A549 (cell line): ENCODE measurements around the gene RNF145. TPM values are rescaled to one million over a fixed set of nuclear protein-coding genes. Genes with fewer than 3 reads are reported as not detected.
A peak's percentile ranks its signal among the peaks of the same experiment; 100 is the strongest.

Source experiments
- ATAC-seq, 2 experiments: fragments of 200-7000 bp in 1 of 2; fragments of >200 bp in 1 of 2; cut with Nextera tagmentation in 1 of 2; cut with Tn5 transposase in 1 of 2; 3 replicates each; pipeline versions ENCODE4 v1.8.0 to v1.9.1; 2018 to 2020; ENCODE audit warnings: mild to moderate bottlenecking in 1 of 2, moderate library complexity in 1 of 2
- CTCF ChIA-PET: fragments of 300-600 bp; sonication (Branson Sonifier 250); formaldehyde crosslinking; extraction: SDS; loops from one replicate; lab custom pipeline; 2021; ENCODE audit warnings: antibody characterized with exemption, inconsistent platforms; lab: Yijun Ruan, JAX
- POLR2A ChIA-PET: fragments of 350-600 bp; formaldehyde crosslinking; extraction: SDS; loops from one replicate; lab custom pipeline; 2021; ENCODE audit warnings: antibody characterized with exemption, inconsistent platforms; lab: Yijun Ruan, JAX
- DNase-seq, 2 experiments: peaks; one replicate each; pipeline versions ENCODE4 v3.0.0 to v3.0.0-alpha.2; 2011 to 2016; ENCODE audit warnings: low read depth in 1 of 2, low spot score in 1 of 2
- FAIRE-seq: peaks from 2 replicates; lab custom pipeline; 2011; peaks lifted over from hg19 to GRCh38; lab: Jason Lieb, UNC
- H3K27ac ChIP-seq, 2 experiments: fragments of >200 bp; sonication (Bioruptor Twin); formaldehyde crosslinking; 3 replicates each; pipeline ENCODE4 v1.5.1; 2016 to 2017
- H3K4me1 ChIP-seq: fragments of >200 bp; sonication (Bioruptor Twin); formaldehyde crosslinking; 3 replicates; pipeline ENCODE4 v1.6.1; 2016
- H3K4me2 ChIP-seq: fragments of >200 bp; sonication (Bioruptor Twin); formaldehyde crosslinking; 3 replicates; pipeline ENCODE4 v1.6.1; 2016
- H3K4me3 ChIP-seq: fragments of >200 bp; sonication (Bioruptor Twin); formaldehyde crosslinking; 3 replicates; pipeline ENCODE4 v1.5.1; 2016
- H3K9me3 ChIP-seq: fragments of >200 bp; sonication (Bioruptor Twin); formaldehyde crosslinking; 3 replicates; pipeline ENCODE4 v1.6.1; 2016
- BCL3 ChIP-seq: fragments of >200 bp; sonication (Bioruptor Twin); formaldehyde crosslinking; IDR thresholded peaks from 3 replicates; pipeline ENCODE4 v1.6.1; 2016
- CEBPB ChIP-seq, 2 experiments: fragments of >200 bp in 1 of 2; sonication (Bioruptor Twin) in 1 of 2; formaldehyde crosslinking in 1 of 2; IDR thresholded peaks; 2 replicates each; pipeline ENCODE4 v1.6.1; 2012 to 2016
- CHD4 ChIP-seq: fragments of 200-600 bp; sonication (generic); IDR thresholded peaks from 2 replicates; pipeline ENCODE4 v1.6.1; 2016; ENCODE audit warnings: antibody characterized with exemption, mild to moderate bottlenecking, borderline replicate concordance
- EHMT2 ChIP-seq: fragments of 200-600 bp; sonication (generic); IDR thresholded peaks from 2 replicates; pipeline ENCODE4 v1.6.1; 2016; ENCODE audit warnings: antibody characterized with exemption, low read depth, mild to moderate bottlenecking, moderate library complexity
- ELK1 ChIP-seq: fragments of 150-350 bp; IDR thresholded peaks from 2 replicates; pipeline ENCODE4 v1.6.1; 2014; ENCODE audit warnings: low read depth, mild to moderate bottlenecking, low read length
- EP300 ChIP-seq, 2 experiments: fragments of >200 bp; sonication (Bioruptor Twin); formaldehyde crosslinking; IDR thresholded peaks; 2 replicates in 1 of 2; 3 replicates in 1 of 2; pipeline ENCODE4 v1.6.1; 2016 to 2017
- ESRRA ChIP-seq: fragments of 150-350 bp; IDR thresholded peaks from 2 replicates; pipeline ENCODE4 v1.6.1; 2014; ENCODE audit warnings: mild to moderate bottlenecking, low read length, borderline replicate concordance
- FOSL2 ChIP-seq, 2 experiments: fragments of 450-650 bp in 1 of 2; fragments of >200 bp in 1 of 2; sonication (Bioruptor Twin) in 1 of 2; formaldehyde crosslinking; IDR thresholded peaks; 2 replicates each; pipeline versions ENCODE4 v1.5.0 to v1.6.1; 2016 to 2020; ENCODE audit warnings: mild to moderate bottlenecking in 1 of 2, moderate library complexity in 1 of 2
- HDAC2 ChIP-seq: fragments of 200-600 bp; sonication (generic); IDR thresholded peaks from 2 replicates; pipeline ENCODE4 v1.6.1; 2016
- HEYL ChIP-seq: fragments of 250-450 bp; sonication (Bioruptor Pico); IDR thresholded peaks from 2 replicates; pipeline ENCODE4 v1.8.0; 2021; ENCODE audit warnings: mild to moderate bottlenecking, moderate library complexity
- JUN ChIP-seq, 2 experiments: fragments of >200 bp; sonication (Bioruptor Twin); formaldehyde crosslinking; IDR thresholded peaks; 2 replicates in 1 of 2; 3 replicates in 1 of 2; pipeline ENCODE4 v1.6.1; 2016 to 2017
- JUNB ChIP-seq: fragments of >200 bp; sonication (Bioruptor Twin); formaldehyde crosslinking; IDR thresholded peaks from 2 replicates; pipeline ENCODE4 v1.6.1; 2016
- MYC ChIP-seq: IDR thresholded peaks from 2 replicates; pipeline ENCODE4 v1.6.1; 2012; ENCODE audit warnings: mild to moderate bottlenecking, inconsistent platforms, low read length, improper control_type of control experiment, borderline replicate concordance
- NFE2L2 ChIP-seq: fragments of 150-350 bp; conservative IDR thresholded peaks from 2 replicates; pipeline ENCODE4 v1.6.1; 2014; ENCODE audit warnings: low read length
- NR3C1 ChIP-seq: fragments of >200 bp; sonication (Bioruptor Twin); formaldehyde crosslinking; IDR thresholded peaks from 3 replicates; pipeline ENCODE4 v1.6.1; 2017
- RAD21 ChIP-seq, 2 experiments: fragments of >200 bp in 1 of 2; sonication (Bioruptor Twin) in 1 of 2; formaldehyde crosslinking in 1 of 2; IDR thresholded peaks in 1 of 2; conservative IDR thresholded peaks in 1 of 2; 2 replicates in 1 of 2; 3 replicates in 1 of 2; pipeline ENCODE4 v1.6.1; 2012 to 2018; ENCODE audit warnings: inconsistent platforms in 1 of 2
- RARB ChIP-seq: fragments of 250-450 bp; sonication (Bioruptor Pico); IDR thresholded peaks from 2 replicates; pipeline ENCODE4 v1.8.0; 2021; ENCODE audit warnings: mild to moderate bottlenecking, moderate library complexity
- RFX5 ChIP-seq: fragments of 450-650 bp; IDR thresholded peaks from 2 replicates; pipeline ENCODE4 v1.7.1; 2014; ENCODE audit warnings: antibody characterized with exemption, mild to moderate bottlenecking, moderate library complexity
- SREBF2 ChIP-seq: fragments of 450-650 bp; IDR thresholded peaks from 2 replicates; pipeline ENCODE4 v1.6.1; 2014; ENCODE audit warnings: mild to moderate bottlenecking, moderate library complexity
- TFCP2L1 ChIP-seq: fragments of 250-450 bp; sonication (Bioruptor Pico); IDR thresholded peaks from 2 replicates; pipeline ENCODE4 v1.5.0; 2021; ENCODE audit warnings: mild to moderate bottlenecking
- TP53 ChIP-seq: fragments of 250-450 bp; sonication (Bioruptor Pico); IDR thresholded peaks from 2 replicates; pipeline ENCODE4 v1.5.0; 2021; ENCODE audit warnings: mild to moderate bottlenecking, moderate library complexity
- ZSCAN20 ChIP-seq: fragments of 250-450 bp; sonication (Bioruptor Pico); IDR thresholded peaks from 2 replicates; pipeline ENCODE4 v1.8.0; 2022; ENCODE audit warnings: mild to moderate bottlenecking, moderate library complexity
- WGBS: methylation state at CpG from one replicate; pipeline ENCODE4 v1.1.6; 2017; ENCODE audit errors: missing lambda C conversion rate; 5-methylcytosine and 5-hydroxymethylcytosine counted together
- polyA plus RNA-seq, 4 experiments: library from polyadenylated mRNA; depleted of rRNA in 3 of 4; stranded (reverse); fragments of >200 nt; fragmentation: RNase III in 1 of 4; extraction: RNeasy Plus Mini Kit Qiagen cat#74134 plus additional on column Dnase treatment in 1 of 4; gene quantifications; 2 replicates in 3 of 4; 3 replicates in 1 of 4; pipeline ENCODE4 v1.2.3, GENCODE V29; 2011 to 2017
- TF ChIP-seq, protein P1 (sequence below): fragments of 450-650 bp; IDR thresholded peaks from 2 replicates; pipeline ENCODE4 v1.6.1; 2014; ENCODE audit warnings: antibody characterized with exemption
- TF ChIP-seq, protein P2 (sequence below): fragments of 250-450 bp; sonication (Bioruptor Pico); IDR thresholded peaks from 2 replicates; pipeline ENCODE4 v1.5.0; 2021; ENCODE audit warnings: mild to moderate bottlenecking, moderate library complexity, borderline replicate concordance

Gene RNF145
- polyA plus RNA-seq, 2 of the 4 experiments (the other 2 are of a cell fraction), result 122 to 146 TPM

DNA sequence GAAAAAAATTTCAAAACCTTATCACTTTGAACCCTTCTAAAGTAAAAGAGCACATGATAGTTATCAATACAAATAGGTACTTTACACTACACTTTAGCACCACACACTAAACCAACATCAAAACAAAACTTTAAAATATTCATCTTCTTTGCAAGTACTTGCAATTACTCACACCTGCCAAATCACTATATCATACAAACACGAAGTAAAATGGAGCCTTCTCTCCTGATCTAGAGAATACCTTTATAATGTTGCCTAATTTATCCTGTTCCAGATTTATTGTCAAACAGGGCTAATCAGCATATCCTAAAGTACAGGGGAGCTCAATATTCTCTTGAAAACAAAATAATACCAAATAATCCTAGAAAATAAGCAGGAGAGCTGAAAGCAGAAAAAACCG, 3.0 kb downstream of the RNF145 start:
- CTCF ChIA-PET, result interaction anchor here (1.3 to 4.0 kb wide), 4 partner anchors 20 to 49 kb away, joined by 3 to 22 read pairs (median 4); no protein-coding TSS in a partner anchor
- peaks cover 52% of the 10 kb centered on the region for H3K4me1 ChIP-seq
- TF ChIP-seq TP53 (CRISPR knock-in tag) (no peak), ZSCAN20 (CRISPR knock-in tag) (no peak), BCL3 (no peak), CEBPB (IDR thresholded peaks at IDR 0.05) (no peak), SREBF2 (no peak), ESRRA (no peak), MYC (no peak), EHMT2 (no peak), FOSL2 (IDR thresholded peaks at IDR 0.05) (no peak), FOSL2 (CRISPR knock-in tag; IDR thresholded peaks at IDR 0.05) (no peak), CHD4 (no peak), JUN (IDR thresholded peaks at IDR 0.05) (no peak), HEYL (CRISPR knock-in tag) (no peak), HDAC2 (no peak)
- no peaks in the 10 kb centered on the region for H3K9me3 ChIP-seq
- FAIRE-seq (no peak), ATAC-seq (no peak), DNase-seq (no peak)
- peak overlapping the region; percentile 77 for H3K4me3 ChIP-seq
- 0% methylated on average over 2 of the region's 2 CpGs for WGBS
- H3K4me2 ChIP-seq, result peak overlapping the region; percentile 94
- POLR2A ChIA-PET, result interaction anchor here (2.3 kb wide), 1 partner anchor 22 kb away, joined by 10 read pairs; no protein-coding TSS in a partner anchor
- H3K27ac ChIP-seq, result peak overlapping the region; percentile 97 to 100

DNA sequence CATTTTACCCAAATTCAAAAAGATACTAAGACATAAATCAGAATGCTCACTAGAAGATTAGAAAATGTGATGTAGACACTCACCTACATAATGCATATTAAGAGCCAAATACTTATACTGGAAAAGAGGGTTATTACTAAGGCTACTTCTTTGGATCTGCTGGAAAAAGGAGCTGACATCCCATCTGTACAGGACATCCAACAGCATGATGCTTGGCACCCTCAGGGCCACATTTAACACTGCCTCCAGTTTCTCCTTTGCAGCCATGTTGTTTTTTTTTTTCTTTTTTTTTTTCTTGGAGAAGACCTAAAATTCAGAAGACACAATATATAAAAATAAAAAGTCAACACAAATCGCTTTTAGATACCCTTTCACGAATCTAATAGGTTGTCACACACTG, 6.0 kb downstream of the RNF145 start:
- WGBS, result 29% methylated on average over 2 of the region's 2 CpGs
- ATAC-seq (no peak), FAIRE-seq (no peak), DNase-seq (no peak)
- Histone ChIP-seq H3K9me3 (no peaks in the 10 kb centered on the region), H3K4me1 (peaks cover 70% of the 10 kb centered on the region), H3K27ac (peak overlapping the region; percentile 59 to 97; a peak in 4 of 6 replicates), H3K4me3 (no peak overlapping the region; the same call in 2 of the 3 replicates), H3K4me2 (peak overlapping the region; percentile 94)
- TF ChIP-seq RAD21 (conservative IDR thresholded peaks at IDR 0.05 in 1 of 2, IDR thresholded peaks at IDR 0.05 in 1 of 2) (no peak), EP300 (IDR thresholded peaks at IDR 0.05) (no peak), EHMT2 (no peak), NFE2L2 (no peak), TFCP2L1 (CRISPR knock-in tag) (no peak), JUNB (no peak), ESRRA (no peak), ELK1 (no peak), CHD4 (no peak), NR3C1 (no peak), RARB (CRISPR knock-in tag) (no peak), RFX5 (no peak), ZSCAN20 (CRISPR knock-in tag) (no peak)
- TF ChIP-seq, protein P1, sequence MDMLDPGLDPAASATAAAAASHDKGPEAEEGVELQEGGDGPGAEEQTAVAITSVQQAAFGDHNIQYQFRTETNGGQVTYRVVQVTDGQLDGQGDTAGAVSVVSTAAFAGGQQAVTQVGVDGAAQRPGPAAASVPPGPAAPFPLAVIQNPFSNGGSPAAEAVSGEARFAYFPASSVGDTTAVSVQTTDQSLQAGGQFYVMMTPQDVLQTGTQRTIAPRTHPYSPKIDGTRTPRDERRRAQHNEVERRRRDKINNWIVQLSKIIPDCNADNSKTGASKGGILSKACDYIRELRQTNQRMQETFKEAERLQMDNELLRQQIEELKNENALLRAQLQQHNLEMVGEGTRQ, result no peak
- TF ChIP-seq, protein P2, sequence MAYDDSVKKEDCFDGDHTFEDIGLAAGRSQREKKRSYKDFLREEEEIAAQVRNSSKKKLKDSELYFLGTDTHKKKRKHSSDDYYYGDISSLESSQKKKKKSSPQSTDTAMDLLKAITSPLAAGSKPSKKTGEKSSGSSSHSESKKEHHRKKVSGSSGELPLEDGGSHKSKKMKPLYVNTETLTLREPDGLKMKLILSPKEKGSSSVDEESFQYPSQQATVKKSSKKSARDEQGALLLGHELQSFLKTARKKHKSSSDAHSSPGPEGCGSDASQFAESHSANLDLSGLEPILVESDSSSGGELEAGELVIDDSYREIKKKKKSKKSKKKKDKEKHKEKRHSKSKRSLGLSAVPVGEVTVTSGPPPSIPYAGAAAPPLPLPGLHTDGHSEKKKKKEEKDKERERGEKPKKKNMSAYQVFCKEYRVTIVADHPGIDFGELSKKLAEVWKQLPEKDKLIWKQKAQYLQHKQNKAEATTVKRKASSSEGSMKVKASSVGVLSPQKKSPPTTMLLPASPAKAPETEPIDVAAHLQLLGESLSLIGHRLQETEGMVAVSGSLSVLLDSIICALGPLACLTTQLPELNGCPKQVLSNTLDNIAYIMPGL (CRISPR knock-in tag), result no peak
- ChIA-PET POLR2A (no interaction called here), CTCF (interaction anchor here (0.6 to 1.4 kb wide), 3 partner anchors 12 to 921 kb away, joined by 3 to 7 read pairs (median 3); no protein-coding TSS in a partner anchor)
